Measurements from ENCODE around the gene PEDS1. TPM values are rescaled to one million over a fixed set of nuclear protein-coding genes. Genes with fewer than 3 reads are reported as not detected.
"Not testable (repeated sequence)": the region's sequence is repeated elsewhere in the genome, so short reads cannot be mapped to it uniquely, and the experiment has no call there.

The PEDS1 gene
- total and polyA plus RNA-seq, 10 of the 15 experiments (the other 5 are each of a cell fraction or from before 2014, with no cell fraction given) = 1.7 to 25.6 (median 16.8) TPM

DNA sequence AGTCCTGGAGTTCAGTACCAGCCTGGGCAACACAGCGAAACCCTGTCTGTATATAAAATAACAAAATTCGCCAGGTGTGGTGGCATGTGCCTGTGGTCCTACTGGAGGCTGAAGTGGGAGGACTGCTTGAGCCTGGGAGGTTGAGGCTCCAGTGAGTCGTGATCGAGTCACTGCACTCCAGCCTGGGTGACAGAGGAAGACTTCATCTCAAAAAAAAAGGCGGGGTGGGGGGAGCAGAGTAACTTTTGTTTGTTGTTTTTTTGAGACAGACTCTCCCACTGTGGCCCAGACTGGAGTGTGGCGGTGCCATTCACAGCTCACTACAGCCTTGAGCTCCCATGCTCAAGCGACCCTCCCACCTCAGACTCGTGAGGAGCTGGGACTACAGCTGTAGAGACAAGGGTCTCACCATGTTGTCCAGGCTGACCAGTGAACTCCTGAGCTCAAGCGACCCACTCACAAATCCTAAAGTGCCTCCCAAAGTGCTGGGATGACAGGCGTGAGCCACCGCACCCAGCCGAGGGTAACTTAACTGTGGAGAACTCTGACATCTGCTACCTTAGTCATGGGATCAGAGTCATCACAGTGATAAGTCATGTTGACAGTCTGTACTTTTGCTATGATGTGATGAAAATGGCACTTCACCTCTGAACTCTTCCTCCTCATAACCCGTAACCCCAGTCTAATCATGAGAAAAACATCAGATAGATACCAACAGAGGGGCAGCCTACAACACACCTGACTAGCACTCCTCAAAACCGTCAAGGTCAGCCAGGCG lies 16.5 kb downstream of the PEDS1 start:
- H3K9me3 ChIP-seq (replicated peaks; ENCODE audit: control insufficient read depth, insufficient read depth, low read length) = no peaks in the 10 kb centered on the region
- whole genome bisulfite sequencing (ENCODE audit: insufficient coverage, insufficient replicate concordance, low lambda C conversion rate, missing lambda C conversion rate) = 98% methylated on average over 15 of the region's 15 CpGs
- no peak for DNase-seq (ENCODE audit: low read depth, low spot score)
- no peak for ATAC-seq
- CTCF ChIA-PET = no interaction called here
- no peaks in the 10 kb centered on the region for H3K27me3 ChIP-seq (replicated peaks in 1 of 2; ENCODE audit: control insufficient read depth in 2 of 2, insufficient read depth in 2 of 2, low read length in 1 of 2)
- no peak overlapping the region for H2AFZ ChIP-seq (ENCODE audit: control insufficient read depth, low read depth, low read length)
- SMC1A ChIA-PET (ENCODE audit: uncharacterized antibody, unreplicated experiment) = no interaction called here
- in situ Hi-C loops (cut with MboI) = no loop called here
- H4K20me1 ChIP-seq (ENCODE audit: control insufficient read depth, insufficient read depth) = no peaks in the 10 kb centered on the region
- TF ChIP-seq, protein P1, sequence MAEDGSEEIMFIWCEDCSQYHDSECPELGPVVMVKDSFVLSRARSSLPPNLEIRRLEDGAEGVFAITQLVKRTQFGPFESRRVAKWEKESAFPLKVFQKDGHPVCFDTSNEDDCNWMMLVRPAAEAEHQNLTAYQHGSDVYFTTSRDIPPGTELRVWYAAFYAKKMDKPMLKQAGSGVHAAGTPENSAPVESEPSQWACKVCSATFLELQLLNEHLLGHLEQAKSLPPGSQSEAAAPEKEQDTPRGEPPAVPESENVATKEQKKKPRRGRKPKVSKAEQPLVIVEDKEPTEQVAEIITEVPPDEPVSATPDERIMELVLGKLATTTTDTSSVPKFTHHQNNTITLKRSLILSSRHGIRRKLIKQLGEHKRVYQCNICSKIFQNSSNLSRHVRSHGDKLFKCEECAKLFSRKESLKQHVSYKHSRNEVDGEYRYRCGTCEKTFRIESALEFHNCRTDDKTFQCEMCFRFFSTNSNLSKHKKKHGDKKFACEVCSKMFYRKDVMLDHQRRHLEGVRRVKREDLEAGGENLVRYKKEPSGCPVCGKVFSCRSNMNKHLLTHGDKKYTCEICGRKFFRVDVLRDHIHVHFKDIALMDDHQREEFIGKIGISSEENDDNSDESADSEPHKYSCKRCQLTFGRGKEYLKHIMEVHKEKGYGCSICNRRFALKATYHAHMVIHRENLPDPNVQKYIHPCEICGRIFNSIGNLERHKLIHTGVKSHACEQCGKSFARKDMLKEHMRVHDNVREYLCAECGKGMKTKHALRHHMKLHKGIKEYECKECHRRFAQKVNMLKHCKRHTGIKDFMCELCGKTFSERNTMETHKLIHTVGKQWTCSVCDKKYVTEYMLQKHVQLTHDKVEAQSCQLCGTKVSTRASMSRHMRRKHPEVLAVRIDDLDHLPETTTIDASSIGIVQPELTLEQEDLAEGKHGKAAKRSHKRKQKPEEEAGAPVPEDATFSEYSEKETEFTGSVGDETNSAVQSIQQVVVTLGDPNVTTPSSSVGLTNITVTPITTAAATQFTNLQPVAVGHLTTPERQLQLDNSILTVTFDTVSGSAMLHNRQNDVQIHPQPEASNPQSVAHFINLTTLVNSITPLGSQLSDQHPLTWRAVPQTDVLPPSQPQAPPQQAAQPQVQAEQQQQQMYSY (CRISPR knock-in tag; IDR thresholded peaks at IDR 0.05) = no peak
- TF ChIP-seq SRF (IDR thresholded peaks at IDR 0.05; ENCODE audit: low read depth in 2 of 2, low read length in 2 of 2) (no peak), CREB1 (IDR thresholded peaks at IDR 0.05; ENCODE audit: low read depth) (no peak), PAX5 (IDR thresholded peaks at IDR 0.05; ENCODE audit: borderline replicate concordance, low read depth, low read length) (no peak), RAD21 (IDR thresholded peaks at IDR 0.05; ENCODE audit: insufficient read depth, low read depth, low read length) (no peak), IRF4 (IDR thresholded peaks at IDR 0.05; ENCODE audit: low read depth, low read length) (no peak), ZZZ3 (IDR thresholded peaks at IDR 0.05; ENCODE audit: control insufficient read depth, insufficient read length, low read depth) (no peak), FOXM1 (IDR thresholded peaks at IDR 0.05; ENCODE audit: low read depth, low read length) (no peak), IKZF1 (conservative IDR thresholded peaks at IDR 0.05) (no peak)
- no peak for FAIRE-seq
- no peaks in the 10 kb centered on the region for H3K79me2 ChIP-seq (ENCODE audit: control insufficient read depth, insufficient read depth, low read length)
- no peak overlapping the region for H3K4me2 ChIP-seq (ENCODE audit: control insufficient read depth, insufficient read depth)
- intact Hi-C loops (cut with micrococcal nuclease; ENCODE audit: unreplicated experiment) = no loop called here
- no peak overlapping the region for H3K9ac ChIP-seq (ENCODE audit: control insufficient read depth, insufficient read depth, low read length)
- peaks cover 3 to 30% of the 10 kb centered on the region in 2 experiments for H3K36me3 ChIP-seq (ENCODE audit: control insufficient read depth in 2 of 2, insufficient read depth in 2 of 2, low read length in 1 of 2)
- H3K4me1 ChIP-seq (ENCODE audit: control insufficient read depth, insufficient read depth, low read length) = no peaks in the 10 kb centered on the region
- BruUV-seq (replicated peaks) = no TSS peak
- POLR2A ChIA-PET = no interaction called here
- RAD21 ChIA-PET (ENCODE audit: unreplicated experiment) = interaction anchor here (0.6 kb wide), 1 partner anchor 17 kb away, joined by 3 read pairs; no protein-coding TSS in a partner anchor
- no peak overlapping the region for H3K27ac ChIP-seq (ENCODE audit: control insufficient read depth, insufficient read depth)
- H3K4me3 ChIP-seq = no peak overlapping the region

DNA sequence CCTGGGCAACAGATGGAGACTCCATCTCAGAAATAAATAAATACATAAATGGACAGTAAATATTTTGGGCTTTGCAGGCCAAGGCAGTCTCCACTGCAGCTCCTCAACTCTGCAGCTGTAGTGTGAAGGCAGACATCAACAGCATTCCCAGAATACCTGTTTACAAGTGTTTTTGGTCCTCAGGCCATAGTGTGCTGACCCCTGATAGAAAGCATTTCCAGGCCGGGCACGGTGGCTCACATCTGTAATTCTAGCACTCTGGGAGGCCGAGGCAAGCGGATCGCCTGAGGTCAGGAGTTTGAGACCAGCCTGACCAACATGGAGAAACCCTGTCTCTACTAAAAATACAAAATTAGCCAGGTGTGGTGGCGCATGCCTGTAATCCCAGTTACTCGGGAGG lies 18.4 kb downstream of the PEDS1 start:
- H3K27ac ChIP-seq (ENCODE audit: control insufficient read depth, insufficient read depth); H2AFZ ChIP-seq (ENCODE audit: control insufficient read depth, low read depth, low read length); H3K79me2 ChIP-seq (ENCODE audit: control insufficient read depth, insufficient read depth, low read length); ATAC-seq; H3K9me3 ChIP-seq (replicated peaks; ENCODE audit: control insufficient read depth, insufficient read depth, low read length); H4K20me1 ChIP-seq (ENCODE audit: control insufficient read depth, insufficient read depth); POLR2A ChIA-PET; BruUV-seq (replicated peaks); FAIRE-seq; intact Hi-C loops (cut with micrococcal nuclease; ENCODE audit: unreplicated experiment); RAD21 ChIA-PET (ENCODE audit: unreplicated experiment); H3K27me3 ChIP-seq (replicated peaks in 1 of 2; ENCODE audit: control insufficient read depth in 2 of 2, insufficient read depth in 2 of 2, low read length in 1 of 2); H3K4me2 ChIP-seq (ENCODE audit: control insufficient read depth, insufficient read depth); DNase-seq (ENCODE audit: low read depth, low spot score); H3K9ac ChIP-seq (ENCODE audit: control insufficient read depth, insufficient read depth, low read length); H3K4me3 ChIP-seq; H3K4me1 ChIP-seq (ENCODE audit: control insufficient read depth, insufficient read depth, low read length); in situ Hi-C loops (cut with MboI): not testable (repeated sequence)
- WGBS (ENCODE audit: insufficient coverage, insufficient replicate concordance, low lambda C conversion rate, missing lambda C conversion rate) = 94% methylated on average over 7 of the region's 7 CpGs
- ChIA-PET SMC1A (ENCODE audit: uncharacterized antibody, unreplicated experiment) (interaction anchor here (1.3 kb wide), 1 partner anchor 18 kb away, joined by 3 read pairs; the partner anchor contains the start of gene PEDS1), CTCF (interaction anchor here (3.8 kb wide), 1 partner anchor 14 kb away, joined by 14 read pairs; no protein-coding TSS in a partner anchor)
- peaks cover 7 to 28% of the 10 kb centered on the region in 2 experiments for H3K36me3 ChIP-seq (ENCODE audit: control insufficient read depth in 2 of 2, insufficient read depth in 2 of 2, low read length in 1 of 2)

Measured in GM12878 (cell line).